Smooth muscle cell (in vitro differentiated cells): ENCODE measurements around the gene DPT. TPM values are rescaled to one million over a fixed set of nuclear protein-coding genes. Genes with fewer than 3 reads are reported as not detected.

Experiments
- DNase-seq: peaks from one replicate; lab custom pipeline; 2025; ENCODE audit not compliant: unreplicated experiment; lab: John Stamatoyannopoulos, UW
- H2AFZ ChIP-seq: fragments of 200-600 bp; sonication (generic); 2 replicates; pipeline ENCODE4 v1.6.0; 2016; ENCODE audit warnings: antibody characterized with exemption, low read depth, mild to moderate bottlenecking
- H3F3A ChIP-seq: fragments of 200-600 bp; sonication (generic); 2 replicates; pipeline ENCODE4 v1.6.0; 2017; ENCODE audit warnings: antibody characterized with exemption, low read depth
- H3K27ac ChIP-seq: fragments of 200-600 bp; sonication (generic); 2 replicates; pipeline ENCODE4 v1.5.1; 2016; ENCODE audit warnings: low read depth, mild to moderate bottlenecking
- H3K27me3 ChIP-seq: fragments of 200-600 bp; sonication (generic); 2 replicates; pipeline ENCODE4 v1.6.1; 2016; ENCODE audit warnings: low read depth, mild to moderate bottlenecking
- H3K36me3 ChIP-seq: fragments of 200-600 bp; sonication (generic); 2 replicates; pipeline ENCODE4 v1.5.1; 2016; ENCODE audit warnings: low read depth
- H3K4me1 ChIP-seq: fragments of 200-600 bp; sonication (generic); 2 replicates; pipeline ENCODE4 v1.5.1; 2016; ENCODE audit warnings: low read depth
- H3K4me2 ChIP-seq: fragments of 200-600 bp; sonication (generic); 2 replicates; pipeline ENCODE4 v1.6.0; 2016; ENCODE audit warnings: mild to moderate bottlenecking
- H3K4me3 ChIP-seq: fragments of 200-600 bp; sonication (generic); 2 replicates; pipeline ENCODE4 v1.5.1; 2016; ENCODE audit warnings: mild to moderate bottlenecking
- H3K79me2 ChIP-seq: fragments of 200-600 bp; sonication (generic); 2 replicates; pipeline ENCODE4 v1.6.0; 2016; ENCODE audit warnings: low read depth, mild to moderate bottlenecking
- H3K9ac ChIP-seq: fragments of 200-600 bp; sonication (generic); 2 replicates; pipeline ENCODE4 v1.6.0; 2016; ENCODE audit warnings: low read depth
- H3K9me3 ChIP-seq: fragments of 200-600 bp; sonication (generic); replicated peaks from 2 replicates; pipeline ENCODE4 v1.5.1; 2016; ENCODE audit warnings: low read depth
- H4K20me1 ChIP-seq: fragments of 200-600 bp; sonication (generic); 2 replicates; pipeline ENCODE4 v1.6.0; 2016; ENCODE audit warnings: low read depth
- WGBS: methylation state at CpG from one replicate; pipeline ENCODE4 v1.1.7; 2016; ENCODE audit warnings: low lambda C conversion rate; 5-methylcytosine and 5-hydroxymethylcytosine counted together
- polyA plus RNA-seq: library from polyadenylated mRNA; unstranded; fragments of >200 nt; fragmentation: Nextera tagmentation; extraction: Ambion mirVana; gene quantifications from 2 replicates; pipeline ENCODE4 v1.2.1, GENCODE V29; 2016
- total RNA-seq: library from RNA; depleted of rRNA; stranded (reverse); fragments of >200 nt; gene quantifications from 2 replicates; pipeline ENCODE4 v1.2.3, GENCODE V29; 2014
- TF ChIP-seq, protein P1 (sequence below): fragments of 200-600 bp; sonication (generic); IDR thresholded peaks from 2 replicates; pipeline ENCODE4 v1.5.1; 2017; ENCODE audit warnings: borderline replicate concordance, mild to moderate bottlenecking, antibody characterized with exemption; ENCODE audit not compliant: insufficient read depth, poor library complexity, severe bottlenecking

The DPT gene
- total and polyA plus RNA-seq, 2 experiments from 2014 or later: 3.1 to 13.4 TPM

DNA sequence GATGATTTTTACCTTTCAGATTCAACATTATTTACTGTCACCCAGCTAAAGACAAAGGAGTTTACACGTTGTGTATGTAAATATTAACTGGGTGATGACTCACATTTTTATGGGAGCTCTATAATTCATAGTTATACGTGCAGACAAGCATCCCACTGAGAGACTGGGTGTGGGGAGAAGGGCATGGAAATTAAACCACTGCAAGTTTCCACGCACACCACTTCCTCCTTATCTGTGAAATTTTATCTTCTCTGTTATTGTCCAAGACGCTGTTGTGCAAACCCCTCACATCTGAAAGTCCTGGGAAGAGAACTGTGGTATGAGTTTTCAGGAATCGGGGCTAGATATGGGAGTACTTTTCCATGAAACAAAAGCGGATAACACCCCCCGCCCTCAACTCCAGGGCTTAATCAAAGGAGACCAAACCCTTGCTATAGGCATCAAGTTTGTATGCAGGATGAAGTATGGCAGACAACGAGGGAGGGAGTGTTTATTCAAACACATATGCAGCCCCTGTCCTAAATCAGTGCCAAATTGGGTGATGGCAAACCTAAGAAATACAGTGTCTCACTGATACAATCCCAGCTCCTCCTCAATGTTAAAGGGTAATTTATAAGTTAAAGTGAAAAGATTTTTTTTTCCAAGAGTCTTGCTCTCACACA lies 23.3 kb upstream of the DPT start:
- whole genome bisulfite sequencing: 11% methylated on average over 8 of the region's 8 CpGs
- TF ChIP-seq, protein P1, sequence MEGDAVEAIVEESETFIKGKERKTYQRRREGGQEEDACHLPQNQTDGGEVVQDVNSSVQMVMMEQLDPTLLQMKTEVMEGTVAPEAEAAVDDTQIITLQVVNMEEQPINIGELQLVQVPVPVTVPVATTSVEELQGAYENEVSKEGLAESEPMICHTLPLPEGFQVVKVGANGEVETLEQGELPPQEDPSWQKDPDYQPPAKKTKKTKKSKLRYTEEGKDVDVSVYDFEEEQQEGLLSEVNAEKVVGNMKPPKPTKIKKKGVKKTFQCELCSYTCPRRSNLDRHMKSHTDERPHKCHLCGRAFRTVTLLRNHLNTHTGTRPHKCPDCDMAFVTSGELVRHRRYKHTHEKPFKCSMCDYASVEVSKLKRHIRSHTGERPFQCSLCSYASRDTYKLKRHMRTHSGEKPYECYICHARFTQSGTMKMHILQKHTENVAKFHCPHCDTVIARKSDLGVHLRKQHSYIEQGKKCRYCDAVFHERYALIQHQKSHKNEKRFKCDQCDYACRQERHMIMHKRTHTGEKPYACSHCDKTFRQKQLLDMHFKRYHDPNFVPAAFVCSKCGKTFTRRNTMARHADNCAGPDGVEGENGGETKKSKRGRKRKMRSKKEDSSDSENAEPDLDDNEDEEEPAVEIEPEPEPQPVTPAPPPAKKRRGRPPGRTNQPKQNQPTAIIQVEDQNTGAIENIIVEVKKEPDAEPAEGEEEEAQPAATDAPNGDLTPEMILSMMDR: no peak
- Histone ChIP-seq H3K4me3 (peak overlapping the region; percentile 5), H3K79me2 (no peaks in the 10 kb centered on the region), H4K20me1 (no peaks in the 10 kb centered on the region), H3K4me1 (peaks cover 31% of the 10 kb centered on the region), H3F3A (peaks cover 18% of the 10 kb centered on the region), H2AFZ (no peak overlapping the region), H3K4me2 (peak overlapping the region; percentile 79), H3K27me3 (no peaks in the 10 kb centered on the region), H3K27ac (peak overlapping the region; percentile 93), H3K36me3 (no peaks in the 10 kb centered on the region), H3K9me3 (no peaks in the 10 kb centered on the region), H3K9ac (peak overlapping the region; percentile 66)
- DNase-seq: no peak

DNA sequence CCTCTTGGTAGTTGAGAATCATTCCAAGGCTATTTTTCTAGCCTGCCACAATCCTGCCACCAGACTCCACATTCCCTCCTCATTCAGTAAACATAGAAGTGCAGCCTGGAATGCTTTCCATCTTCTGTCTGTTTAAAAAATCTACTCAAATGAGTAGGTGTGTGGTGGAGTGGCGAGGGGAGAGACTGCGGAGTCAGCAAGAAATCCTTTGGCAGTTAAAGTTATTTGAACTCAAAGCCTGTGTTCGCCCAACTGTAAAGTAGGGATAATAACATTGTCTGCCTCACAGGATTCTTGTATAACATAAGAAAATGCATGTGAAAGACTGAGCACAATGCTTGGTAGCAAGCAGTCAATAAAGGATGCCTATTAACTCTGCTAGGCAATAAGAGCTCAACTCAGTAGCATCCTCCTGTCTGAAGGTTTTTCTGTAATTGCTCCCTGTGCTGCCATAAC lies 22.2 kb upstream of the DPT start:
- WGBS: 1% methylated on average over 3 of the region's 3 CpGs
- H3K79me2 ChIP-seq: no peaks in the 10 kb centered on the region
- H3K4me2 ChIP-seq: peak overlapping the region; percentile 79
- peak overlapping the region; percentile 66 for H3K9ac ChIP-seq
- peak overlapping the region; percentile 93 for H3K27ac ChIP-seq
- H3K4me3 ChIP-seq: no peak overlapping the region
- H3F3A ChIP-seq: peaks cover 18% of the 10 kb centered on the region
- TF ChIP-seq, protein P1: peak; percentile 8
- no peak for DNase-seq
- H2AFZ ChIP-seq: no peak overlapping the region
- no peaks in the 10 kb centered on the region for H3K36me3 ChIP-seq
- no peaks in the 10 kb centered on the region for H3K9me3 ChIP-seq
- H3K4me1 ChIP-seq: peaks cover 29% of the 10 kb centered on the region
- H3K27me3 ChIP-seq: no peaks in the 10 kb centered on the region
- H4K20me1 ChIP-seq: no peaks in the 10 kb centered on the region

DNA sequence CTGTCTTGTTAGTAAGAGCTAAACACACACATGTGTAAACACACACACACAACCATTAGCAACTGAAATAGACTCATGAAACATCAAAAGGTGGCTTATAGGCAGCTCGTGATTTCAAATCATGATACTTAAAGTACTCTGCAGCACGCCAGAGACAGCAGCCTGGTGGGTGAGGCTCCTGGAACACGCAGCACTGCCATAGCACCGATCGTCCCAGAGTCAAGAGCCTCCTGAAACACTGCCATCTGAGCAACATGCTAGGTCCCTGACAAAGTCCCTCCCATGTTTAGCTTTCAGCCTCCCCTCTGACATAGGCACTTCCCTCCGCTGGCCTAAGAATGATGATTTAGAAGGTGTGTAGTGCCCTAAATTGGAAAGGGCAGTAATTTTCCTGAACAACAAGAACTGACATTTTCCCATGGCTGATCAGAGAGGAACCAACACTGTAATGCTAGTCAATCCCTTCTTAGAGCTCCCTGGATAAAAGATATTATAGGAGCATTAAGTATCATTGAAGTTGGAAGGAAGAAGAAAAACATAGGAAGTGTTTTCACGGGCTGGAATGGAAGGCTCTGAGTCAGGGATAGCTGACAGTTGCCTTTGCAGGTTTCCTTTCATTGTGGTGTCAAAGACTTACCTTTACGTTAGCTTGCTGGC lies 14.1 kb upstream of the DPT start:
- H3K9me3 ChIP-seq: no peaks in the 10 kb centered on the region
- no peaks in the 10 kb centered on the region for H3K4me1 ChIP-seq
- peak overlapping the region; percentile 27 for H3K4me2 ChIP-seq
- H2AFZ ChIP-seq: no peak overlapping the region
- H3K9ac ChIP-seq: peak overlapping the region; percentile 6
- H3K79me2 ChIP-seq: no peaks in the 10 kb centered on the region
- TF ChIP-seq, protein P1: no peak
- no peaks in the 10 kb centered on the region for H4K20me1 ChIP-seq
- peak overlapping the region; percentile 47 for H3K27ac ChIP-seq
- no peak overlapping the region for H3K4me3 ChIP-seq
- DNase-seq: no peak
- no peaks in the 10 kb centered on the region for H3K36me3 ChIP-seq
- H3K27me3 ChIP-seq: no peaks in the 10 kb centered on the region
- WGBS: 49% methylated on average over 8 of the region's 8 CpGs
- peaks cover 7% of the 10 kb centered on the region for H3F3A ChIP-seq

DNA sequence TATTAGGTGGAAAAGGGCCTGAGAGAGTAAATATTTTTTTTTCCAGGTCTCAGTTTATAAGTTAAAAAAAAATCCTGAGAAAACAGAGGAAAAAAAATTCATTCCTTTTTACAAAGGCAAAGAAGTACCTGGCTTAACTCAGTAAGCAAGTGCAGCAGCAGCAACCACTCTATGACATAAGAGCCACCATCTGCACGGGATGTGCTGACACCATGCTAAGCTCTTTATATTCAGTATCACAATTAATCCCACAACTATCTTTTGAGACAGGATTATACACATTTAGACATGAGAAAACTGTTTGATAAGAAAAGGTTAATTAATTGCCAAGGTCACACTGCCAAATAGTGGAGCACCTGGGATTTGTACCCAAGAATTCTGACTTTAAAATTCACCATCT lies 13.4 kb upstream of the DPT start:
- Histone ChIP-seq H3K9me3 (no peaks in the 10 kb centered on the region), H3K27me3 (no peaks in the 10 kb centered on the region), H3F3A (peaks cover 7% of the 10 kb centered on the region), H3K36me3 (no peaks in the 10 kb centered on the region), H3K79me2 (no peaks in the 10 kb centered on the region), H3K4me3 (no peak overlapping the region), H3K27ac (no peak overlapping the region), H3K9ac (no peak overlapping the region), H3K4me1 (no peaks in the 10 kb centered on the region), H2AFZ (no peak overlapping the region), H4K20me1 (no peaks in the 10 kb centered on the region), H3K4me2 (no peak overlapping the region)
- TF ChIP-seq, protein P1: no peak
- 62% methylated on average over 1 of the region's 1 CpG for WGBS
- DNase-seq: no peak
